Activated naive CD4-positive, alpha-beta T cell treated with anti-CD3 and anti-CD28 coated beads, Interleukin-2, amount 50 U/mL, for 24 hours (primary cell): ENCODE results near the gene GPR17.

Experiments used
- H3K27ac Mint-ChIP-seq: one replicate; pipeline ENCODE4 v1.8.0; 2021; ENCODE audit warnings: mild to moderate bottlenecking, mixed read lengths
- H3K27me3 Mint-ChIP-seq: one replicate; pipeline ENCODE4 v1.8.0; 2021; ENCODE audit warnings: mixed read lengths
- H3K36me3 Mint-ChIP-seq: one replicate; pipeline ENCODE4 v1.8.0; 2021; ENCODE audit warnings: mixed read lengths
- H3K4me1 Mint-ChIP-seq: one replicate; pipeline ENCODE4 v1.8.0; 2021; ENCODE audit warnings: mixed read lengths
- H3K4me3 Mint-ChIP-seq: one replicate; pipeline ENCODE4 v1.8.0; 2021; ENCODE audit warnings: mild to moderate bottlenecking, mixed read lengths
- H3K9me3 Mint-ChIP-seq: one replicate; pipeline ENCODE4 v1.8.0; 2021; ENCODE audit warnings: mixed read lengths

Gene GPR17

GRCh38 chr2:127645395-127646291 lies at the start of gene GPR17:
TSS of gene GPR17 (plus strand) at chr2:127646153. CDS start at chr2:127650736, 4,583 bp downstream.
- peaks cover 42% of the 10 kb centered on the region for H3K4me1 Mint-ChIP-seq
- no peaks in the 10 kb centered on the region for H3K36me3 Mint-ChIP-seq
- no peak within 1 kb of the TSS for H3K4me3 Mint-ChIP-seq
- H3K27ac Mint-ChIP-seq = no peak within 1 kb of the TSS
- H3K27me3 Mint-ChIP-seq = no peaks in the 10 kb centered on the region
- H3K9me3 Mint-ChIP-seq = no peaks in the 10 kb centered on the region

- H3K4me3 Mint-ChIP-seq = no peak overlapping the region
- no peaks in the 10 kb centered on the region for H3K27me3 Mint-ChIP-seq
- no peaks in the 10 kb centered on the region for H3K36me3 Mint-ChIP-seq
- H3K4me1 Mint-ChIP-seq = no peaks in the 10 kb centered on the region
- no peaks in the 10 kb centered on the region for H3K9me3 Mint-ChIP-seq
- H3K27ac Mint-ChIP-seq = no peak overlapping the region
Measured at GRCh38 chr2:127596311-127597045, 49.5 kb upstream of the GPR17 start.

- Mint-ChIP-seq H3K4me1 (no peaks in the 10 kb centered on the region), H3K4me3 (no peak overlapping the region), H3K27me3 (no peaks in the 10 kb centered on the region), H3K36me3 (no peaks in the 10 kb centered on the region), H3K27ac (no peak overlapping the region), H3K9me3 (no peaks in the 10 kb centered on the region)
Measured at GRCh38 chr2:127597046-127597983, 48.6 kb upstream of the GPR17 start.

GRCh38 chr2:127597984-127598380 lies 48.0 kb upstream of the GPR17 start:
- no peaks in the 10 kb centered on the region for H3K36me3 Mint-ChIP-seq
- no peaks in the 10 kb centered on the region for H3K4me1 Mint-ChIP-seq
- no peak overlapping the region for H3K27ac Mint-ChIP-seq

GRCh38 chr2:127598711-127599110 lies 47.2 kb upstream of the GPR17 start:
- Mint-ChIP-seq H3K4me1 (no peaks in the 10 kb centered on the region), H3K27me3 (no peaks in the 10 kb centered on the region), H3K27ac (no peak overlapping the region), H3K9me3 (no peaks in the 10 kb centered on the region), H3K36me3 (no peaks in the 10 kb centered on the region), H3K4me3 (no peak overlapping the region)

More at GRCh38 chr2:127597984-127598380, 48.0 kb upstream of the GPR17 start:
- no peaks in the 10 kb centered on the region for H3K9me3 Mint-ChIP-seq
- H3K4me3 Mint-ChIP-seq = no peak overlapping the region
- H3K27me3 Mint-ChIP-seq = no peaks in the 10 kb centered on the region

- Mint-ChIP-seq H3K4me3 (no peak overlapping the region), H3K9me3 (no peaks in the 10 kb centered on the region), H3K36me3 (no peaks in the 10 kb centered on the region), H3K4me1 (peaks cover under 1% of the 10 kb centered on the region), H3K27ac (no peak overlapping the region), H3K27me3 (no peaks in the 10 kb centered on the region)
Measured at GRCh38 chr2:127599211-127599610, 46.7 kb upstream of the GPR17 start.

GRCh38 chr2:127604986-127605385 lies 41.0 kb upstream of the GPR17 start:
- H3K27me3 Mint-ChIP-seq = no peaks in the 10 kb centered on the region
- peaks cover 4% of the 10 kb centered on the region for H3K4me1 Mint-ChIP-seq
- H3K36me3 Mint-ChIP-seq = no peaks in the 10 kb centered on the region
- no peak overlapping the region for H3K27ac Mint-ChIP-seq
- H3K9me3 Mint-ChIP-seq = no peaks in the 10 kb centered on the region
- no peak overlapping the region for H3K4me3 Mint-ChIP-seq

- no peaks in the 10 kb centered on the region for H3K36me3 Mint-ChIP-seq
- H3K27ac Mint-ChIP-seq = no peak overlapping the region
- no peaks in the 10 kb centered on the region for H3K27me3 Mint-ChIP-seq
- no peaks in the 10 kb centered on the region for H3K9me3 Mint-ChIP-seq
- no peak overlapping the region for H3K4me3 Mint-ChIP-seq
- peaks cover 4% of the 10 kb centered on the region for H3K4me1 Mint-ChIP-seq
Measured at GRCh38 chr2:127605691-127606263, 40.2 kb upstream of the GPR17 start.

GRCh38 chr2:127606625-127607398 lies 39.1 kb upstream of the GPR17 start:
- no peaks in the 10 kb centered on the region for H3K36me3 Mint-ChIP-seq
- no peaks in the 10 kb centered on the region for H3K27me3 Mint-ChIP-seq
- no peak overlapping the region for H3K4me3 Mint-ChIP-seq
- H3K27ac Mint-ChIP-seq = no peak overlapping the region
- H3K9me3 Mint-ChIP-seq = no peaks in the 10 kb centered on the region
- H3K4me1 Mint-ChIP-seq = peaks cover 4% of the 10 kb centered on the region

GRCh38 chr2:127607399-127607908 lies 38.5 kb upstream of the GPR17 start:
- Mint-ChIP-seq H3K27ac (no peak overlapping the region), H3K4me3 (no peak overlapping the region), H3K4me1 (peaks cover 4% of the 10 kb centered on the region), H3K9me3 (no peaks in the 10 kb centered on the region), H3K36me3 (no peaks in the 10 kb centered on the region), H3K27me3 (no peaks in the 10 kb centered on the region)

GRCh38 chr2:127608061-127609030 lies 37.6 kb upstream of the GPR17 start:
- Mint-ChIP-seq H3K9me3 (peaks cover 4% of the 10 kb centered on the region), H3K27ac (no peak overlapping the region), H3K4me1 (peaks cover 4% of the 10 kb centered on the region), H3K36me3 (peaks cover 4% of the 10 kb centered on the region), H3K27me3 (no peaks in the 10 kb centered on the region), H3K4me3 (no peak overlapping the region)

GRCh38 chr2:127609031-127609751 lies 36.8 kb upstream of the GPR17 start:
- Mint-ChIP-seq H3K9me3 (peaks cover 5% of the 10 kb centered on the region), H3K36me3 (peaks cover 6% of the 10 kb centered on the region), H3K4me3 (no peak overlapping the region), H3K27ac (no peak overlapping the region), H3K27me3 (no peaks in the 10 kb centered on the region), H3K4me1 (peaks cover 4% of the 10 kb centered on the region)

- no peak overlapping the region for H3K4me3 Mint-ChIP-seq
- no peak overlapping the region for H3K27ac Mint-ChIP-seq
- peaks cover 6% of the 10 kb centered on the region for H3K36me3 Mint-ChIP-seq
- H3K4me1 Mint-ChIP-seq = no peaks in the 10 kb centered on the region
- peaks cover 5% of the 10 kb centered on the region for H3K9me3 Mint-ChIP-seq
- H3K27me3 Mint-ChIP-seq = no peaks in the 10 kb centered on the region
Measured at GRCh38 chr2:127609818-127610217, 36.1 kb upstream of the GPR17 start.
